Body of pancreas (tissue), 4 donors: ENCODE results near the gene NGFR. TPM values are rescaled to one million over a fixed set of nuclear protein-coding genes. Genes with fewer than 3 reads are reported as not detected.

Source experiments
- ATAC-seq: fragments of 150-250 bp; one replicate; pipeline ENCODE4 v1.9.1; 2016
- DNase-seq, 4 donors: peaks; one replicate each; pipeline ENCODE4 v3.0.0-alpha.2; 2019
- H3K27ac ChIP-seq, 4 donors: fragments of 200-600 bp; sonication (generic); 1 replicate in 3 of 4; 2 replicates in 1 of 4; pipeline versions ENCODE4 v1.5.1 to v1.6.1; 2016 to 2019; ENCODE audit warnings: mild to moderate bottlenecking in 1 of 4, mixed read lengths in 1 of 4, moderate library complexity in 1 of 4
- H3K27me3 ChIP-seq, 2 donors: fragments of 200-600 bp; sonication (generic); one replicate each; pipeline ENCODE4 v1.6.0; 2016; ENCODE audit warnings: mild to moderate bottlenecking in 1 of 2
- H3K36me3 ChIP-seq, 2 donors: fragments of 200-600 bp; sonication (generic); replicated peaks in 1 of 2; 2 replicates each; pipeline ENCODE4 v1.5.1; 2016; ENCODE audit warnings: low read depth in 2 of 2; ENCODE audit not compliant: insufficient read depth in 1 of 2
- H3K4me1 ChIP-seq: fragments of 200-600 bp; sonication (generic); one replicate; pipeline ENCODE4 v1.6.0; 2016
- H3K4me3 ChIP-seq, 2 donors: fragments of 200-600 bp; sonication (generic); 1 replicate in 1 of 2; 2 replicates in 1 of 2; pipeline ENCODE4 v1.5.1; 2016 to 2019
- H3K9me3 ChIP-seq, 3 donors: fragments of 200-600 bp; sonication (generic); 1 replicate in 2 of 3; 2 replicates in 1 of 3; pipeline ENCODE4 v1.5.1; 2016
- CTCF ChIP-seq, 7 experiments: fragments of 450-650 bp in 4 of 7; fragments of 200-600 bp in 3 of 7; sonication (generic) in 3 of 7; IDR thresholded peaks; one replicate each; pipeline ENCODE4 v1.5.1; 2016 to 2019; ENCODE audit warnings: antibody characterized with exemption in 7 of 7
- POLR2A ChIP-seq, 3 donors: fragments of 450-650 bp; IDR thresholded peaks; one replicate each; pipeline ENCODE4 v1.6.1; 2016; ENCODE audit warnings: antibody characterized with exemption in 3 of 3, mild to moderate bottlenecking in 2 of 3
- WGBS, 2 donors: methylation state at CpG; one replicate each; pipeline ENCODE4 v1.1.5; 2017; 5-methylcytosine and 5-hydroxymethylcytosine counted together
- intact Hi-C: fragments of 100-400 bp; cut with DNase I; formaldehyde crosslinking; loops from one replicate; pipeline ENCODE4 v1.15.1; 2023
- total RNA-seq, 2 donors: library from RNA; depleted of rRNA; stranded (reverse); fragments of >200 nt; gene quantifications; one replicate each; pipeline ENCODE4 v1.1.0, GENCODE V29; 2016

Gene NGFR
- total RNA-seq, 2 donors from 2014 or later, result 10.1 to 27.7 TPM

- no peak for TF ChIP-seq POLR2A (IDR thresholded peaks at IDR 0.05)
- no peak for TF ChIP-seq CTCF (IDR thresholded peaks at IDR 0.05)
- Histone ChIP-seq H3K27me3 (no peaks in the 10 kb centered on the region), H3K4me1 (peaks cover 5% of the 10 kb centered on the region), H3K4me3 (no peak overlapping the region), H3K27ac (no peak overlapping the region), H3K9me3 (no peaks in the 10 kb centered on the region), H3K36me3 (no peaks in the 10 kb centered on the region)
- intact Hi-C loops, result loop anchor here (10.0 kb wide), 2 partner anchors 147 to 237 kb away; no protein-coding TSS in a partner anchor
- 77 to 80% methylated on average over 6 to 12 of the region's 12 CpGs for WGBS, 2 donors
- ATAC-seq (no peak), DNase-seq (no peak)
Measured at GRCh38 chr17:49551221-49552069, 56.4 kb downstream of the NGFR start.

- Histone ChIP-seq H3K27ac (no peak overlapping the region), H3K36me3 (no peaks in the 10 kb centered on the region), H3K4me3 (no peak overlapping the region), H3K9me3 (no peaks in the 10 kb centered on the region), H3K4me1 (peaks cover 6% of the 10 kb centered on the region), H3K27me3 (no peaks in the 10 kb centered on the region)
- TF ChIP-seq POLR2A (IDR thresholded peaks at IDR 0.05), result no peak
- TF ChIP-seq CTCF (IDR thresholded peaks at IDR 0.05), result no peak
- DNase-seq, result no peak
- no peak for ATAC-seq
- 75 to 77% methylated on average over 13 to 27 of the region's 27 CpGs for WGBS, 2 donors
- intact Hi-C loops, result loop anchor here (10.0 kb wide), 2 partner anchors 147 to 237 kb away; no protein-coding TSS in a partner anchor
Measured at GRCh38 chr17:49552070-49552751, 57.1 kb downstream of the NGFR start.

GRCh38 chr17:49553676-49554335, 58.7 kb downstream of the NGFR start:
- Histone ChIP-seq H3K27ac (no peak overlapping the region), H3K27me3 (no peaks in the 10 kb centered on the region), H3K4me3 (no peak overlapping the region), H3K36me3 (no peaks in the 10 kb centered on the region), H3K4me1 (peaks cover 6% of the 10 kb centered on the region), H3K9me3 (no peaks in the 10 kb centered on the region)
- TF ChIP-seq POLR2A (IDR thresholded peaks at IDR 0.05) (no peak), CTCF (IDR thresholded peaks at IDR 0.05) (no peak)
- no peak for ATAC-seq
- intact Hi-C loops, result loop anchor here (10.0 kb wide), 2 partner anchors 149 to 239 kb away; no protein-coding TSS in a partner anchor
- WGBS, 2 donors, result 65 to 71% methylated on average over 8 of the region's 8 CpGs
- no peak for DNase-seq

GRCh38 chr17:49554694-49555494, 59.8 kb downstream of the NGFR start:
- WGBS, 2 donors, result 65 to 72% methylated on average over 6 to 13 of the region's 14 CpGs
- DNase-seq (no peak), ATAC-seq (no peak)
- Histone ChIP-seq H3K4me1 (peaks cover 6% of the 10 kb centered on the region), H3K4me3 (no peak overlapping the region), H3K27me3 (no peaks in the 10 kb centered on the region), H3K27ac (no peak overlapping the region), H3K9me3 (no peaks in the 10 kb centered on the region), H3K36me3 (no peaks in the 10 kb centered on the region)
- no peak for TF ChIP-seq CTCF (IDR thresholded peaks at IDR 0.05)
- TF ChIP-seq POLR2A (IDR thresholded peaks at IDR 0.05), result no peak
- intact Hi-C loops, result loop anchor here (5.0 to 10.0 kb wide), 4 partner anchors 53 to 240 kb away; no protein-coding TSS in a partner anchor
